ENCODE data around the gene FMN1.

DNA sequence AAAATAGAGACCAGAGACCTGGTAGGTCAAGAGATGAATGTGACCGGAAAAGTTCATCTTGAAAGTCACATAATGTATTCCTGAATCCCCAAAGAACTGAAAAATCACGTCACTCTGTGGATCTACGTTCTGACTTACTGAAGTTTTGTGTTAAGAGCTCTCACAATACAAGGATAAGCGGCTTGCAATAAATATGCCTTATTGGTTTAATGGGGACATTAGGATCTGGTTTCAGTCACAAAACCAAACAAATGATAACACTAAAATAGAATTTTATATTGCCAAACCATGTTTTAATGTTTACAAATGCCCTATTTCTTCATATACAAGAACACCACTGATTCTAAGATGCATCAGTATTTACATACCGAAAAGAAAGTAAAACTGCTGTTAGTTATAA lies 164.2 kb downstream of the FMN1 start:
- TF ChIP-seq, protein P1, sequence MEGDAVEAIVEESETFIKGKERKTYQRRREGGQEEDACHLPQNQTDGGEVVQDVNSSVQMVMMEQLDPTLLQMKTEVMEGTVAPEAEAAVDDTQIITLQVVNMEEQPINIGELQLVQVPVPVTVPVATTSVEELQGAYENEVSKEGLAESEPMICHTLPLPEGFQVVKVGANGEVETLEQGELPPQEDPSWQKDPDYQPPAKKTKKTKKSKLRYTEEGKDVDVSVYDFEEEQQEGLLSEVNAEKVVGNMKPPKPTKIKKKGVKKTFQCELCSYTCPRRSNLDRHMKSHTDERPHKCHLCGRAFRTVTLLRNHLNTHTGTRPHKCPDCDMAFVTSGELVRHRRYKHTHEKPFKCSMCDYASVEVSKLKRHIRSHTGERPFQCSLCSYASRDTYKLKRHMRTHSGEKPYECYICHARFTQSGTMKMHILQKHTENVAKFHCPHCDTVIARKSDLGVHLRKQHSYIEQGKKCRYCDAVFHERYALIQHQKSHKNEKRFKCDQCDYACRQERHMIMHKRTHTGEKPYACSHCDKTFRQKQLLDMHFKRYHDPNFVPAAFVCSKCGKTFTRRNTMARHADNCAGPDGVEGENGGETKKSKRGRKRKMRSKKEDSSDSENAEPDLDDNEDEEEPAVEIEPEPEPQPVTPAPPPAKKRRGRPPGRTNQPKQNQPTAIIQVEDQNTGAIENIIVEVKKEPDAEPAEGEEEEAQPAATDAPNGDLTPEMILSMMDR (IDR thresholded peaks at IDR 0.05): no peak
- TF ChIP-seq SP1 (CRISPR knock-in tag; conservative IDR thresholded peaks at IDR 0.05) (no peak), E2F1 (CRISPR knock-in tag; IDR thresholded peaks at IDR 0.05) (no peak), NR2C2 (CRISPR knock-in tag; IDR thresholded peaks at IDR 0.05) (no peak), KAT7 (CRISPR knock-in tag; IDR thresholded peaks at IDR 0.05; ENCODE audit: borderline replicate concordance) (no peak), IRF2 (CRISPR knock-in tag; IDR thresholded peaks at IDR 0.05; ENCODE audit: borderline replicate concordance, low read depth) (no peak), ESRRA (CRISPR knock-in tag; IDR thresholded peaks at IDR 0.05; ENCODE audit: borderline replicate concordance) (no peak), ZNF138 (CRISPR knock-in tag; conservative IDR thresholded peaks at IDR 0.05) (no peak), RELA (CRISPR knock-in tag; IDR thresholded peaks at IDR 0.05; ENCODE audit: borderline replicate concordance) (no peak)
- TF ChIP-seq, protein P2, sequence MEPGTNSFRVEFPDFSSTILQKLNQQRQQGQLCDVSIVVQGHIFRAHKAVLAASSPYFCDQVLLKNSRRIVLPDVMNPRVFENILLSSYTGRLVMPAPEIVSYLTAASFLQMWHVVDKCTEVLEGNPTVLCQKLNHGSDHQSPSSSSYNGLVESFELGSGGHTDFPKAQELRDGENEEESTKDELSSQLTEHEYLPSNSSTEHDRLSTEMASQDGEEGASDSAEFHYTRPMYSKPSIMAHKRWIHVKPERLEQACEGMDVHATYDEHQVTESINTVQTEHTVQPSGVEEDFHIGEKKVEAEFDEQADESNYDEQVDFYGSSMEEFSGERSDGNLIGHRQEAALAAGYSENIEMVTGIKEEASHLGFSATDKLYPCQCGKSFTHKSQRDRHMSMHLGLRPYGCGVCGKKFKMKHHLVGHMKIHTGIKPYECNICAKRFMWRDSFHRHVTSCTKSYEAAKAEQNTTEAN (CRISPR knock-in tag; IDR thresholded peaks at IDR 0.05): no peak
- TF ChIP-seq, protein P3, sequence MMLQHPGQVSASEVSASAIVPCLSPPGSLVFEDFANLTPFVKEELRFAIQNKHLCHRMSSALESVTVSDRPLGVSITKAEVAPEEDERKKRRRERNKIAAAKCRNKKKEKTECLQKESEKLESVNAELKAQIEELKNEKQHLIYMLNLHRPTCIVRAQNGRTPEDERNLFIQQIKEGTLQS (CRISPR knock-in tag; conservative IDR thresholded peaks at IDR 0.05): no peak
- TF ChIP-seq, protein P4, sequence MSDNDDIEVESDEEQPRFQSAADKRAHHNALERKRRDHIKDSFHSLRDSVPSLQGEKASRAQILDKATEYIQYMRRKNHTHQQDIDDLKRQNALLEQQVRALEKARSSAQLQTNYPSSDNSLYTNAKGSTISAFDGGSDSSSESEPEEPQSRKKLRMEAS (CRISPR knock-in tag; IDR thresholded peaks at IDR 0.05): no peak
- TF ChIP-seq, protein P5, sequence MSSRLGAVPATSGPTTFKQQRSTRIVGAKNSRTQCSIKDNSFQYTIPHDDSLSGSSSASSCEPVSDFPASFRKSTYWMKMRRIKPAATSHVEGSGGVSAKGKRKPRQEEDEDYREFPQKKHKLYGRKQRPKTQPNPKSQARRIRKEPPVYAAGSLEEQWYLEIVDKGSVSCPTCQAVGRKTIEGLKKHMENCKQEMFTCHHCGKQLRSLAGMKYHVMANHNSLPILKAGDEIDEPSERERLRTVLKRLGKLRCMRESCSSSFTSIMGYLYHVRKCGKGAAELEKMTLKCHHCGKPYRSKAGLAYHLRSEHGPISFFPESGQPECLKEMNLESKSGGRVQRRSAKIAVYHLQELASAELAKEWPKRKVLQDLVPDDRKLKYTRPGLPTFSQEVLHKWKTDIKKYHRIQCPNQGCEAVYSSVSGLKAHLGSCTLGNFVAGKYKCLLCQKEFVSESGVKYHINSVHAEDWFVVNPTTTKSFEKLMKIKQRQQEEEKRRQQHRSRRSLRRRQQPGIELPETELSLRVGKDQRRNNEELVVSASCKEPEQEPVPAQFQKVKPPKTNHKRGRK (CRISPR knock-in tag; IDR thresholded peaks at IDR 0.05; ENCODE audit: borderline replicate concordance): no peak
